MCF 10A (cell line): ENCODE results near the gene PPP2R5D. TPM values are rescaled to one million over a fixed set of nuclear protein-coding genes. Genes with fewer than 3 reads are reported as not detected.

ENCODE experiments used
- BruUV-seq: library from RNA; stranded (reverse); fragments of 400-500 nt; replicated peaks from 2 replicates; lab custom pipeline; 2021; lab: Mats Ljungman, UMichigan
- CTCF ChIA-PET: fragments of 300-600 bp; sonication (Branson Sonifier 250); formaldehyde crosslinking; extraction: SDS; loops from one replicate; lab custom pipeline; 2021; ENCODE audit warnings: antibody characterized with exemption, inconsistent platforms; lab: Yijun Ruan, JAX
- POLR2A ChIA-PET: fragments of 300-600, 350-650 bp; sonication (Branson Sonifier 250); formaldehyde crosslinking; extraction: SDS; loops from one replicate; lab custom pipeline; 2020; ENCODE audit warnings: antibody characterized with exemption, inconsistent platforms; lab: Yijun Ruan, JAX
- DNase-seq: peaks from one replicate; pipeline ENCODE4 v3.0.0-alpha.2; 2018; ENCODE audit not compliant: unreplicated experiment
- H3K27ac Mint-ChIP-seq: one replicate; pipeline ENCODE4 v1.8.0; 2022; ENCODE audit warnings: mild to moderate bottlenecking, low read depth, mixed read lengths; ENCODE audit not compliant: unreplicated experiment
- H3K27me3 Mint-ChIP-seq: one replicate; pipeline ENCODE4 v1.8.0; 2022; ENCODE audit warnings: mixed read lengths; ENCODE audit not compliant: insufficient read depth, unreplicated experiment
- H3K36me3 Mint-ChIP-seq: one replicate; pipeline ENCODE4 v1.8.0; 2022; ENCODE audit warnings: mild to moderate bottlenecking, moderate library complexity, mixed read lengths; ENCODE audit not compliant: insufficient read depth, unreplicated experiment
- H3K4me1 Mint-ChIP-seq: one replicate; pipeline ENCODE4 v1.8.0; 2022; ENCODE audit warnings: mixed read lengths; ENCODE audit not compliant: insufficient read depth, unreplicated experiment
- H3K4me3 Mint-ChIP-seq: one replicate; pipeline ENCODE4 v1.8.0; 2022; ENCODE audit warnings: mild to moderate bottlenecking, moderate library complexity, mixed read lengths; ENCODE audit not compliant: unreplicated experiment
- H3K9me3 Mint-ChIP-seq: one replicate; pipeline ENCODE4 v1.8.0; 2022; ENCODE audit warnings: mixed read lengths; ENCODE audit not compliant: unreplicated experiment
- CTCF ChIP-seq: fragments of 200-600 bp; IDR thresholded peaks from one replicate; pipeline ENCODE4 v1.8.0; 2022; ENCODE audit warnings: antibody characterized with exemption, mild to moderate bottlenecking; ENCODE audit not compliant: unreplicated experiment
- intact Hi-C: fragments of 100-400 bp; cut with micrococcal nuclease; formaldehyde crosslinking; loops from 2 replicates; pipeline ENCODE4 v1.14.1; 2022
- total RNA-seq: library from RNA; stranded (reverse); gene quantifications from 2 replicates; pipeline ENCODE4 v1.2.3, GENCODE V29; 2022

PPP2R5D gene
- total RNA-seq, 1 experiment from 2014 or later = 17.9 TPM

GRCh38 chr6:42987533-42988451 is 3.4 kb downstream of the PPP2R5D start:
- Mint-ChIP-seq H3K4me1 (peaks cover 33% of the 10 kb centered on the region), H3K4me3 (no peak overlapping the region), H3K27me3 (no peaks in the 10 kb centered on the region), H3K36me3 (peaks cover 25% of the 10 kb centered on the region), H3K9me3 (no peaks in the 10 kb centered on the region), H3K27ac (no peak overlapping the region)
- no peak for TF ChIP-seq CTCF
- POLR2A ChIA-PET = interaction anchor here (0.9 to 1.9 kb wide), 4 partner anchors 9 to 111 kb away, joined by 3 to 12 read pairs (median 4); partner anchors contain the start of gene PEX6
- intact Hi-C loops = no loop called here
- DNase-seq = no peak
- CTCF ChIA-PET = interaction anchor here (0.6 to 2.1 kb wide), 4 partner anchors 8 to 112 kb away, joined by 3 to 6 read pairs (median 3); no protein-coding TSS in a partner anchor
- BruUV-seq = no TSS peak

GRCh38 chr6:42988486-42989020 is 4.2 kb downstream of the PPP2R5D start:
- CTCF ChIA-PET = interaction anchor here (1.0 to 2.1 kb wide), 2 partner anchors 9 to 22 kb away, joined by 3 to 6 read pairs; no protein-coding TSS in a partner anchor
- Mint-ChIP-seq H3K9me3 (no peaks in the 10 kb centered on the region), H3K4me1 (peaks cover 33% of the 10 kb centered on the region), H3K27ac (no peak overlapping the region), H3K27me3 (no peaks in the 10 kb centered on the region), H3K36me3 (peaks cover 25% of the 10 kb centered on the region), H3K4me3 (no peak overlapping the region)
- POLR2A ChIA-PET = interaction anchor here (0.6 to 1.9 kb wide), 5 partner anchors 10 to 169 kb away, joined by 3 to 12 read pairs (median 4); partner anchors contain the start of gene PEX6
- DNase-seq = peak; percentile 17
- TF ChIP-seq CTCF = no peak
- no TSS peak for BruUV-seq
- intact Hi-C loops = no loop called here

GRCh38 chr6:42989923-42990322 is 5.6 kb downstream of the PPP2R5D start:
- Mint-ChIP-seq H3K4me1 (peaks cover 32% of the 10 kb centered on the region), H3K9me3 (no peaks in the 10 kb centered on the region), H3K27me3 (no peaks in the 10 kb centered on the region), H3K36me3 (peaks cover 25% of the 10 kb centered on the region), H3K4me3 (no peak overlapping the region), H3K27ac (no peak overlapping the region)
- POLR2A ChIA-PET = no interaction called here
- BruUV-seq = no TSS peak
- no peak for TF ChIP-seq CTCF
- intact Hi-C loops = no loop called here
- DNase-seq = no peak
- CTCF ChIA-PET = interaction anchor here (0.6 to 0.8 kb wide), 2 partner anchors 15 to 26 kb away, joined by 3 to 4 read pairs; no protein-coding TSS in a partner anchor

GRCh38 chr6:42993445-42993844 is 9.1 kb downstream of the PPP2R5D start:
- ChIA-PET POLR2A (no interaction called here), CTCF (interaction anchor here (0.9 kb wide), 1 partner anchor 92 kb away, joined by 3 read pairs; no protein-coding TSS in a partner anchor)
- Mint-ChIP-seq H3K4me1 (peaks cover 2% of the 10 kb centered on the region), H3K36me3 (peaks cover 18% of the 10 kb centered on the region), H3K9me3 (no peaks in the 10 kb centered on the region), H3K4me3 (no peak overlapping the region), H3K27me3 (no peaks in the 10 kb centered on the region), H3K27ac (no peak overlapping the region)
- BruUV-seq = no TSS peak
- DNase-seq = no peak
- no peak for TF ChIP-seq CTCF
- intact Hi-C loops = no loop called here
